Fibroblast of villous mesenchyme (primary cell): ENCODE measurements around the gene EEF1A1. TPM values are rescaled to one million over a fixed set of nuclear protein-coding genes. Genes with fewer than 3 reads are reported as not detected.

Source experiments
- DNase-seq: peaks from one replicate; pipeline ENCODE4 v3.0.0-alpha.2; 2010; ENCODE audit warnings: low read depth
- H3K4me3 ChIP-seq: 2 replicates; pipeline ENCODE4 v1.5.1; 2011; ENCODE audit warnings: low read depth, mild to moderate bottlenecking, low read length
- total RNA-seq: library from RNA; depleted of rRNA; stranded (reverse); fragments of >200 nt; gene quantifications from 2 replicates; pipeline ENCODE4 v1.2.3, GENCODE V29; 2012
- TF ChIP-seq, protein P1 (sequence below): IDR thresholded peaks from 2 replicates; pipeline ENCODE4 v1.5.1; 2012; ENCODE audit warnings: low read depth, mild to moderate bottlenecking, low read length; ENCODE audit not compliant: insufficient read depth

Gene EEF1A1
- total RNA-seq, 1 donor = 18,582 TPM

DNA sequence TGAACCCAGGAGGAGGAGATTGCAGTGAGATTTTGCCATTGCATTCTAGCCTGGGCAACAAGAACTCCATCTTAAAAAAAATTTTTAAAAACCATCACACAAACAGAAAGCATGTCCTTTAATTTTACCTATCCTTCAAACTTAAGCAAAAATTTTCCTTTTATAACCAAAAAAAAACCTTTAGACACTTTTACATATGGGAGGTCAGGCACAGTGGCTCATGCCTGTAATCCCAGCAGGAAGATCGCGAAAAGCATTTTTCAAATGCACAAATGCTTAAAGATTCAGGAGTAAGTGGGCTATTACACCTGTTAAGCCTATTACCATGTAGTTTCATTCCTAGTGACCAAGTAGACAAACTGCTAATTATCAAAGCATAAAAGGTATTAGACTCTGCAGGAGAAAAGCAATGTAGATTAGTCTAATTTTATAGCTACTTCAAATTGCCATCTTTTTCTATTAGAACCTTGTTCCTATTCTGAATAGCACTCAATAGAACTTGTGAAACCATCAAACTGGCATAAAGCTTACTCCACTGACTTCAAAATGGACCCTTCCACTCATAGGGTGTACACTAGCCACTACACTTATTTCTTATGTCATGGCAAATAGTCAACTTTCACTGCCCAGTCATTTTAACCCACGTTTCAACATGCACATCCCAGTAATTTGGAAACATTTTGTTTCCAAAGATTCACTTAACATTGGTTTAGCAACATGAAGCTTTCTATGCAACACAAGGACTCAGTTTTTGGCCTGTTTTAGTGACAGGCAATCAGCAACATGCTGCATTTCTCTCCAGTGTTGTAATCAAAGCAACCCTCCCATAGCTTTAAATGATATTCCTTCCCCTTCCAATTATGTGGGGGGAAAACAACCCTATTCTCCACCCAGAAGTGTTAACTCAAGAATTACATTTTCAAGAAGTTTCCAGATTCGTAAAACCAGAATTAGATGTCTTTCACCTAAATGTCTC, 4.0 kb downstream of the EEF1A1 start:
- DNase-seq = no peak
- TF ChIP-seq, protein P1, sequence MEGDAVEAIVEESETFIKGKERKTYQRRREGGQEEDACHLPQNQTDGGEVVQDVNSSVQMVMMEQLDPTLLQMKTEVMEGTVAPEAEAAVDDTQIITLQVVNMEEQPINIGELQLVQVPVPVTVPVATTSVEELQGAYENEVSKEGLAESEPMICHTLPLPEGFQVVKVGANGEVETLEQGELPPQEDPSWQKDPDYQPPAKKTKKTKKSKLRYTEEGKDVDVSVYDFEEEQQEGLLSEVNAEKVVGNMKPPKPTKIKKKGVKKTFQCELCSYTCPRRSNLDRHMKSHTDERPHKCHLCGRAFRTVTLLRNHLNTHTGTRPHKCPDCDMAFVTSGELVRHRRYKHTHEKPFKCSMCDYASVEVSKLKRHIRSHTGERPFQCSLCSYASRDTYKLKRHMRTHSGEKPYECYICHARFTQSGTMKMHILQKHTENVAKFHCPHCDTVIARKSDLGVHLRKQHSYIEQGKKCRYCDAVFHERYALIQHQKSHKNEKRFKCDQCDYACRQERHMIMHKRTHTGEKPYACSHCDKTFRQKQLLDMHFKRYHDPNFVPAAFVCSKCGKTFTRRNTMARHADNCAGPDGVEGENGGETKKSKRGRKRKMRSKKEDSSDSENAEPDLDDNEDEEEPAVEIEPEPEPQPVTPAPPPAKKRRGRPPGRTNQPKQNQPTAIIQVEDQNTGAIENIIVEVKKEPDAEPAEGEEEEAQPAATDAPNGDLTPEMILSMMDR = no peak
- H3K4me3 ChIP-seq = peak overlapping the region; percentile 49

DNA sequence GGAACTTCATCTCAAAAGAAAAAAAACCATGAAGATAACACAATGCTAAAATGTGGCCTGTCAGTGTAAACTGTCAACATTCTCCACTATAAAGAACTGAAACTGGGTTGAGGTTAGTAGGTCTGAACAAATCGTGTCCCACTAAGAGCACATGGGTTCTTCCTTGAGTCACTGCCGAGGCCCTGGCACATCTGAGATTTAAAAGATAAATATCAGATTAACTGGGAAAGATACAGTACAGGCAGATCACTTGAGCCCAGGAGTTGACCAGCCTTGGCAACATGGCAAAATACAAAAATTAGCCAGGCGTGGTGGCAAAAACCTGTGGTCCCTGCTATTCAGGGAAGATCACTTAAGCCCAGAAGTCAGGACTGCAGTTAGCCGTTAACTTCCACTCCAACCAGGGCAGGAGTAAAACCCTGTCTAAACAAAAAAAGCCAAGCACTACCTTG, 5.6 kb downstream of the EEF1A1 start:
- DNase-seq = peak; percentile 29

DNA sequence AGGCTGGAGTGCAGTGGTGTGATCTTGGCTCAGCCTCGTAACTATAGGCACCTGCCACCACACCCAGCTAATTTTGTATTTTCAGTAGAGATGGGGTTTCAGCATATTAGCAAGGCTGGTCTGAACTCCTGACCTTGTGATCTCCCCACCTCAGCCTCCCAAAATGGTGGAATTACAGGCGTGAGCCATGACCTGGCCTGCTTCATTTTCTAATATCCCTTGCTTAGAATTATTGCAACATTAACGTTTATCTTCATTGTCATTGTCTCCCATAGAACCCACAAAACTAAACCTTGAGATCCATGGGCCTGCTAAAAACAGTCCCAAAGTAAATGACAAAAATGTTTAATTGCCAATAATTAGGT, 6.1 kb downstream of the EEF1A1 start:
- H3K4me3 ChIP-seq = no peak overlapping the region
- DNase-seq = no peak
- TF ChIP-seq, protein P1 = no peak

More for the DNA sequence above, 5.6 kb downstream of the EEF1A1 start:
- TF ChIP-seq, protein P1 = no peak
- no peak overlapping the region for H3K4me3 ChIP-seq

DNA sequence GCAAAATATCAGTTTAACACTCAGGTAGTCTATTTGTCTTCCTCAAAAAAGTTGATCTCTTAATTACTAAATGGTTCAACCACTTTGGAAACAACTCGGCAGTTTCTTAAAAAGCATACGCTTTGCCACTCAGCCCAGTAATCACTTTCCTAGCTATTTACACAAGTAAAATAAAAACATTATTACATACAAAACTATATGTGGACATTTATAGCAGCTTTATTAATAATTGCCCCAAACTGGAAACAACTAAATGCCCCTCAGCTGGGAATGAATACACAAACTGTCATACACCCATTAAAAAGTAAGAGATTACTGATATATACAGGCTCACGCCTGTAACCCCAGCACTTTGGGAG, 7.4 kb downstream of the EEF1A1 start:
- DNase-seq = no peak
- no peak overlapping the region for H3K4me3 ChIP-seq
- TF ChIP-seq, protein P1 = no peak

DNA sequence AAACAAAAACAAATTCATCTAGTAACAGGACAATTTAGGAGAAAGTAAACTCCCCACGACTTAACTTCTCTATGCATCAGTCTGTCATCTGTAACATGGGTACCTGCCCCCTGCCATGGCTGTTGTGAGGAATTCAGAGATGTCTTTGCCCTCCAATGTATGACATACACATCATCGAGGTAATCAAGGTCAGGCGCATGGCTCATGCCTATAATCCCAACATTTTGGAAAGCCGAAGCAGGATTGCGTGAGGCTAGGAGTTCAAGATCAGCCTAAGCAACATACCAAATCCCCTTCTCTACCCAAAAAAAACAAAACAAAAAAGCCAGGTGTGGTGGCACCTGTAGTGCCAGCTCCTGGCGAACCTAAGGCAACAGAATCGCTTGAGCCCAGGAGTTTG, 9.0 kb downstream of the EEF1A1 start:
- no peak overlapping the region for H3K4me3 ChIP-seq
- TF ChIP-seq, protein P1 = no peak
- DNase-seq = no peak

DNA sequence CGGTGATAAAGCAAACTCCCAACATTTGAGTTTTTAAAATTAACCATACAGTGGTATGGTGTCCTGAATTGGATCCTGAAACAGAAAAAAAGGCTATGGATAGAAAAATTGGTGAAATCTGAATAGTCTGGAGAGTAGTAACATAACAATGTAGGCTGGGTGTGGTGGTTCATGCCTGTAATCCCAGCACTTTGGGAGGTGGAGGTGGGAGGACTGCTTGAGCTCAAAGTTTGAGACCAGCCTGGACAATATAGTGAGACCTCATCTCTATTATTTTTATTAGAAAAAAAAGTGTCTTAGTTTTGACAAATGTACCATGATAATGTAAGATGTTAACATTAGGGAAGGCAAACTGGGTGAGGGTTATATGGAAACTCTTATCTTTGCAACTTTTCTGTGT, 11.0 kb downstream of the EEF1A1 start:
- no peak overlapping the region for H3K4me3 ChIP-seq
- no peak for DNase-seq

More for the DNA sequence above, 11.0 kb downstream of the EEF1A1 start:
- TF ChIP-seq, protein P1 = no peak
